Measurements from ENCODE around the gene WASF3.

DNA sequence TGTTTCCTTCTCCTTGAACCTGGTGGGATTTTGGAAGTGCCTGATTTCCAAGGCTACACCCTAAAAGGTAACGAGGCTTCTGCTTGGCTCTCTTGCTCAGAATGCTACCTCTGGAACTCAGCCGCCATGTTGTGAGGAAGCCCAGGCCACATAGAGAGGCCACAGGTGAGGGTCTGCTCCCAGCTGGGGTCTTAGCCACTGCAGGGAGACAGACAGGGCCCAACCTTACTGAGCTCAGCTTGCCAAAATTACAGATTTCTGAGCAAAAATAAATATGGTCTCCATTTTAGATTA is 141.7 kb downstream of the WASF3 start:
- TF ChIP-seq, protein P1, sequence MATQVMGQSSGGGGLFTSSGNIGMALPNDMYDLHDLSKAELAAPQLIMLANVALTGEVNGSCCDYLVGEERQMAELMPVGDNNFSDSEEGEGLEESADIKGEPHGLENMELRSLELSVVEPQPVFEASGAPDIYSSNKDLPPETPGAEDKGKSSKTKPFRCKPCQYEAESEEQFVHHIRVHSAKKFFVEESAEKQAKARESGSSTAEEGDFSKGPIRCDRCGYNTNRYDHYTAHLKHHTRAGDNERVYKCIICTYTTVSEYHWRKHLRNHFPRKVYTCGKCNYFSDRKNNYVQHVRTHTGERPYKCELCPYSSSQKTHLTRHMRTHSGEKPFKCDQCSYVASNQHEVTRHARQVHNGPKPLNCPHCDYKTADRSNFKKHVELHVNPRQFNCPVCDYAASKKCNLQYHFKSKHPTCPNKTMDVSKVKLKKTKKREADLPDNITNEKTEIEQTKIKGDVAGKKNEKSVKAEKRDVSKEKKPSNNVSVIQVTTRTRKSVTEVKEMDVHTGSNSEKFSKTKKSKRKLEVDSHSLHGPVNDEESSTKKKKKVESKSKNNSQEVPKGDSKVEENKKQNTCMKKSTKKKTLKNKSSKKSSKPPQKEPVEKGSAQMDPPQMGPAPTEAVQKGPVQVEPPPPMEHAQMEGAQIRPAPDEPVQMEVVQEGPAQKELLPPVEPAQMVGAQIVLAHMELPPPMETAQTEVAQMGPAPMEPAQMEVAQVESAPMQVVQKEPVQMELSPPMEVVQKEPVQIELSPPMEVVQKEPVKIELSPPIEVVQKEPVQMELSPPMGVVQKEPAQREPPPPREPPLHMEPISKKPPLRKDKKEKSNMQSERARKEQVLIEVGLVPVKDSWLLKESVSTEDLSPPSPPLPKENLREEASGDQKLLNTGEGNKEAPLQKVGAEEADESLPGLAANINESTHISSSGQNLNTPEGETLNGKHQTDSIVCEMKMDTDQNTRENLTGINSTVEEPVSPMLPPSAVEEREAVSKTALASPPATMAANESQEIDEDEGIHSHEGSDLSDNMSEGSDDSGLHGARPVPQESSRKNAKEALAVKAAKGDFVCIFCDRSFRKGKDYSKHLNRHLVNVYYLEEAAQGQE (IDR thresholded peaks at IDR 0.05; ENCODE audit: insufficient read depth in 1 of 2, low read depth in 2 of 2, low read length in 2 of 2): no peak
- TF ChIP-seq TAF1 (IDR thresholded peaks at IDR 0.05; ENCODE audit: borderline replicate concordance, insufficient read depth, low read length): no peak
- TF ChIP-seq POLR2AphosphoS5 (IDR thresholded peaks at IDR 0.05; ENCODE audit: low read depth, low read length): no peak
